OCI-LY7 (cell line): ENCODE data around the gene SNX2. TPM values are rescaled to one million over a fixed set of nuclear protein-coding genes. Genes with fewer than 3 reads are reported as not detected.

ENCODE experiments used
- BruUV-seq: library from RNA; stranded (reverse); fragments of 400-500 nt; replicated peaks from 2 replicates; lab custom pipeline; 2021; lab: Mats Ljungman, UMichigan
- CTCF ChIA-PET: fragments of 300-600 bp; sonication (Branson Sonifier 250); formaldehyde crosslinking; loops from one replicate; lab custom pipeline; 2022; ENCODE audit warnings: antibody characterized with exemption; ENCODE audit not compliant: unreplicated experiment; lab: Charles Lee
- POLR2A ChIA-PET: fragments of 300-600 bp; sonication (Branson Sonifier 250); formaldehyde crosslinking; loops from one replicate; lab custom pipeline; 2022; ENCODE audit warnings: antibody characterized with exemption; lab: Charles Lee
- DNase-seq: peaks from one replicate; pipeline ENCODE4 v3.0.0-alpha.2; 2015; ENCODE audit warnings: low spot score
- H2AFZ ChIP-seq: fragments of 200-600 bp; sonication (generic), shearing (Covaris generic); 2 replicates; pipeline ENCODE4 v1.6.1; 2014; ENCODE audit warnings: mild to moderate bottlenecking, antibody characterized with exemption, low read length, moderate library complexity
- H3K27ac ChIP-seq: fragments of 200-600 bp; sonication (generic); 2 replicates; pipeline ENCODE4 v1.5.1; 2014; ENCODE audit warnings: mixed run types, low read depth, mild to moderate bottlenecking, moderate library complexity, low read length, inconsistent platforms; ENCODE audit not compliant: poor library complexity, severe bottlenecking
- H3K36me3 ChIP-seq: fragments of 200-600 bp; sonication (generic); 2 replicates; pipeline ENCODE4 v1.6.1; 2014; ENCODE audit warnings: mild to moderate bottlenecking, antibody characterized with exemption, low read length, moderate library complexity, mixed read lengths; ENCODE audit not compliant: insufficient read depth
- H3K4me1 ChIP-seq: fragments of 200-600 bp; sonication (generic); 2 replicates; pipeline ENCODE4 v1.5.1; 2014; ENCODE audit warnings: mild to moderate bottlenecking, low read length; ENCODE audit not compliant: insufficient read depth, poor library complexity, severe bottlenecking
- H3K4me2 ChIP-seq: fragments of 200-600 bp; sonication (generic); 2 replicates; pipeline ENCODE4 v1.6.1; 2014; ENCODE audit warnings: mild to moderate bottlenecking, low read length
- H3K4me3 ChIP-seq: fragments of 200-600 bp; sonication (generic); 2 replicates; pipeline ENCODE4 v1.5.1; 2014; ENCODE audit warnings: mild to moderate bottlenecking, low read depth, low read length; ENCODE audit not compliant: poor library complexity, severe bottlenecking
- H3K79me2 ChIP-seq: fragments of 200-600 bp; sonication (generic); 2 replicates; pipeline ENCODE4 v1.6.1; 2016; ENCODE audit warnings: low read depth, mild to moderate bottlenecking, low read length, moderate library complexity, mixed read lengths; ENCODE audit not compliant: insufficient read depth
- H3K9me2 ChIP-seq: fragments of 200-600 bp; sonication (generic); 2 replicates; pipeline ENCODE4 v1.6.1; 2016; ENCODE audit warnings: mild to moderate bottlenecking, low read length, mixed read lengths; ENCODE audit not compliant: insufficient read depth
- H3K9me3 ChIP-seq: fragments of 200-600 bp; sonication (generic); 2 replicates; pipeline ENCODE4 v1.6.1; 2014; ENCODE audit warnings: mild to moderate bottlenecking, mixed run types, low read length, mixed read lengths
- H4K20me1 ChIP-seq: fragments of 200-600 bp; sonication (generic); 2 replicates; pipeline ENCODE4 v1.6.1; 2014; ENCODE audit warnings: mild to moderate bottlenecking, antibody characterized with exemption, low read length, moderate library complexity, mixed read lengths; ENCODE audit not compliant: insufficient read depth
- CTCF ChIP-seq: fragments of 200-600 bp; sonication (generic); conservative IDR thresholded peaks from 2 replicates; pipeline ENCODE4 v1.5.1; 2014; ENCODE audit warnings: mild to moderate bottlenecking, antibody characterized with exemption, low read length, moderate library complexity, mixed read lengths
- EZH2phosphoT487 ChIP-seq: fragments of 200-600 bp; sonication (generic); IDR thresholded peaks from 2 replicates; pipeline ENCODE4 v1.6.1; 2018; ENCODE audit warnings: low read depth, borderline replicate concordance, mild to moderate bottlenecking, mixed run types, antibody characterized with exemption, low read length, moderate library complexity, mixed read lengths
- intact Hi-C: fragments of 100-400 bp; cut with micrococcal nuclease; formaldehyde crosslinking; loops from one replicate; pipeline ENCODE4 v1.10.0; 2022; ENCODE audit not compliant: unreplicated experiment
- total RNA-seq, 2 experiments: library from RNA; depleted of rRNA in 1 of 2; stranded (reverse); fragments of >200 nt in 1 of 2; shearing (Covaris generic) in 1 of 2; gene quantifications; 2 replicates each; pipeline ENCODE4 v1.2.3, GENCODE V29; 2014 to 2022

The SNX2 gene
- total RNA-seq, 2 experiments from 2014 or later = 47.1 to 78.3 TPM

- no peak overlapping the region for H2AFZ ChIP-seq
- H3K36me3 ChIP-seq = no peaks in the 10 kb centered on the region
- no peaks in the 10 kb centered on the region; the same call in 1 of the 2 replicates for H3K9me2 ChIP-seq
- no peak overlapping the region for H3K4me3 ChIP-seq
- no peak overlapping the region for H3K27ac ChIP-seq
- TF ChIP-seq CTCF (no peak), EZH2phosphoT487 (no peak)
- no peaks in the 10 kb centered on the region for H3K9me3 ChIP-seq
- POLR2A ChIA-PET = interaction anchor here (0.6 to 1.9 kb wide), 6 partner anchors 10 to 181 kb away, joined by 3 to 6 read pairs (median 3); no protein-coding TSS in a partner anchor
- H3K4me1 ChIP-seq = no peaks in the 10 kb centered on the region
- CTCF ChIA-PET = no interaction called here
- no TSS peak for BruUV-seq
- no peaks in the 10 kb centered on the region for H3K79me2 ChIP-seq
- intact Hi-C loops = no loop called here
- H3K4me2 ChIP-seq = no peak overlapping the region
- no peak for DNase-seq
- no peaks in the 10 kb centered on the region for H4K20me1 ChIP-seq
Observed at GRCh38 chr5:122766130-122766529, 8.8 kb upstream of the SNX2 start.

- Histone ChIP-seq H3K9me3 (no peaks in the 10 kb centered on the region), H3K79me2 (peaks cover 3% of the 10 kb centered on the region; the same call in 1 of the 2 replicates), H3K4me2 (no peak overlapping the region), H3K9me2 (no peaks in the 10 kb centered on the region), H3K4me1 (no peaks in the 10 kb centered on the region), H3K4me3 (no peak overlapping the region), H3K27ac (no peak overlapping the region), H3K36me3 (no peaks in the 10 kb centered on the region), H4K20me1 (no peaks in the 10 kb centered on the region), H2AFZ (no peak overlapping the region)
- ChIA-PET CTCF (no interaction called here), POLR2A (no interaction called here)
- BruUV-seq = no TSS peak
- no peak for DNase-seq
- intact Hi-C loops = no loop called here
- TF ChIP-seq EZH2phosphoT487 (no peak), CTCF (no peak)
Observed at GRCh38 chr5:122770477-122770876, 4.4 kb upstream of the SNX2 start.

GRCh38 chr5:122772446-122772845 is 2.4 kb upstream of the SNX2 start:
- 0 out of 2 replicates have a peak, but pooled peaks cover 16% of the 10 kb centered on the region for H4K20me1 ChIP-seq
- H3K79me2 ChIP-seq = peaks cover 23% of the 10 kb centered on the region
- H3K4me3 ChIP-seq = no peak overlapping the region
- no peaks in the 10 kb centered on the region for H3K9me2 ChIP-seq
- no peak overlapping the region for H2AFZ ChIP-seq
- H3K4me2 ChIP-seq = no peak overlapping the region
- TF ChIP-seq CTCF (no peak), EZH2phosphoT487 (no peak)
- H3K9me3 ChIP-seq = no peaks in the 10 kb centered on the region
- BruUV-seq = no TSS peak
- intact Hi-C loops = no loop called here
- DNase-seq = no peak
- peaks cover 5% of the 10 kb centered on the region for H3K4me1 ChIP-seq
- ChIA-PET CTCF (no interaction called here), POLR2A (interaction anchor here (0.6 to 1.7 kb wide), 2 partner anchors 68 to 175 kb away, joined by 3 read pairs; no protein-coding TSS in a partner anchor)
- no peak overlapping the region for H3K27ac ChIP-seq
- H3K36me3 ChIP-seq = no peaks in the 10 kb centered on the region
